CD4-positive, alpha-beta T cell (primary cell): ENCODE data around the gene CLIC4. TPM values are rescaled to one million over a fixed set of nuclear protein-coding genes. Genes with fewer than 3 reads are reported as not detected.

Experiments used
- ATAC-seq: fragments of 200-7000 bp; cut with Tn5 transposase; one replicate; pipeline ENCODE4 v1.10.0; 2022; ENCODE audit warnings: mild to moderate bottlenecking; ENCODE audit not compliant: poor library complexity
- CTCF ChIA-PET: fragments of 350-600 bp; sonication (Branson Sonifier 250); formaldehyde crosslinking; loops from one replicate; lab custom pipeline; 2021; ENCODE audit warnings: antibody characterized with exemption, inconsistent platforms; lab: Charles Lee
- POLR2A ChIA-PET: fragments of 350-600 bp; sonication (Branson Sonifier 250); formaldehyde crosslinking; loops from one replicate; lab custom pipeline; 2021; ENCODE audit warnings: antibody characterized with exemption, inconsistent platforms; lab: Charles Lee
- DNase-seq, 14 experiments: peaks; one replicate each; pipeline ENCODE4 v3.0.0-alpha.2; 2013 to 2020; ENCODE audit warnings: mixed read lengths in 2 of 14
- H3K27ac ChIP-seq, 2 donors: one replicate each; pipeline versions ENCODE4 v1.5.1 to v1.7.0; 2013; ENCODE audit warnings: low read length in 2 of 2, low read depth in 1 of 2, mild to moderate bottlenecking in 1 of 2
- H3K27me3 ChIP-seq, 2 experiments: 1 replicate in 1 of 2; 2 replicates in 1 of 2; pipeline versions ENCODE4 v1.6.1 to v1.7.0; 2013; ENCODE audit warnings: low read length in 2 of 2, control low read depth in 1 of 2, mild to moderate bottlenecking in 1 of 2, moderate library complexity in 1 of 2; ENCODE audit not compliant: insufficient read depth in 2 of 2, control insufficient read depth in 1 of 2
- H3K36me3 ChIP-seq: one replicate; pipeline ENCODE4 v1.6.1; 2013; ENCODE audit warnings: low read length, control low read depth; ENCODE audit not compliant: insufficient read depth
- H3K4me1 ChIP-seq: one replicate; pipeline ENCODE4 v1.6.1; 2013; ENCODE audit warnings: low read length, control low read depth; ENCODE audit not compliant: insufficient read depth
- H3K4me3 ChIP-seq: one replicate; pipeline ENCODE4 v1.5.1; 2013; ENCODE audit warnings: mild to moderate bottlenecking, low read length, moderate library complexity
- H3K9me3 ChIP-seq, 2 experiments: 1 replicate in 1 of 2; 2 replicates in 1 of 2; pipeline versions ENCODE4 v1.6.1 to v1.7.0; 2013; ENCODE audit warnings: low read length in 2 of 2, mild to moderate bottlenecking in 2 of 2, control low read depth in 1 of 2, moderate library complexity in 1 of 2; ENCODE audit not compliant: control insufficient read depth in 1 of 2, insufficient read depth in 1 of 2
- H3K27ac Mint-ChIP-seq: one replicate; pipeline ENCODE4 v1.8.0; 2020; ENCODE audit warnings: mixed read lengths
- H3K27me3 Mint-ChIP-seq: one replicate; pipeline ENCODE4 v1.8.0; 2021; ENCODE audit warnings: mixed read lengths
- H3K36me3 Mint-ChIP-seq: one replicate; pipeline ENCODE4 v1.8.0; 2021; ENCODE audit warnings: low read depth, mixed read lengths
- H3K4me1 Mint-ChIP-seq: one replicate; pipeline ENCODE4 v1.8.0; 2021; ENCODE audit warnings: low read depth, mixed read lengths
- H3K4me3 Mint-ChIP-seq: one replicate; pipeline ENCODE4 v1.8.0; 2020; ENCODE audit warnings: mild to moderate bottlenecking, mixed read lengths
- H3K9me3 Mint-ChIP-seq: one replicate; pipeline ENCODE4 v1.8.0; 2020; ENCODE audit warnings: mixed read lengths
- CTCF ChIP-seq: fragments of 200-600 bp; IDR thresholded peaks from one replicate; pipeline ENCODE4 v1.8.0; 2022; ENCODE audit warnings: antibody characterized with exemption, mild to moderate bottlenecking
- intact Hi-C, 2 experiments: fragments of 100-400 bp; cut with DNase I in 1 of 2; cut with micrococcal nuclease in 1 of 2; formaldehyde crosslinking; loops; one replicate each; pipeline versions ENCODE4 v1.15.1 to v1.9.0; 2023 to 2025; cut with DNase I, micrococcal nuclease
- total RNA-seq, 174 experiments: library from RNA in 2 of 174; stranded (reverse) in 2 of 174; gene quantifications; one replicate each; pipeline ENCODE4 v1.2.3 and lab custom pipeline; 2021 to 2026

The CLIC4 gene
- total RNA-seq, 2 experiments from 2014 or later, result 1.1 to 1.3 TPM

- Mint-ChIP-seq H3K27ac (no peak overlapping the region), H3K36me3 (no peaks in the 10 kb centered on the region), H3K9me3 (no peaks in the 10 kb centered on the region), H3K4me1 (no peaks in the 10 kb centered on the region), H3K27me3 (no peaks in the 10 kb centered on the region), H3K4me3 (no peak overlapping the region)
- ChIA-PET POLR2A (no interaction called here), CTCF (no interaction called here)
- H3K27ac ChIP-seq, result no peak overlapping the region
- H3K9me3 ChIP-seq, result no peaks in the 10 kb centered on the region
- intact Hi-C loops, result no loop called here
- ATAC-seq (no peak), DNase-seq (no peak)
- no peak overlapping the region for H3K4me3 ChIP-seq
- no peaks in the 10 kb centered on the region for H3K4me1 ChIP-seq
- TF ChIP-seq CTCF, result no peak
- no peaks in the 10 kb centered on the region for H3K27me3 ChIP-seq
- no peaks in the 10 kb centered on the region for H3K36me3 ChIP-seq
Observed at GRCh38 chr1:24763671-24764070, 18.4 kb downstream of the CLIC4 start.

GRCh38 chr1:24764439-24764838 is 19.2 kb downstream of the CLIC4 start:
- no peaks in the 10 kb centered on the region for H3K27me3 Mint-ChIP-seq
- Histone ChIP-seq H3K4me1 (no peaks in the 10 kb centered on the region), H3K4me3 (no peak overlapping the region), H3K36me3 (no peaks in the 10 kb centered on the region), H3K9me3 (no peaks in the 10 kb centered on the region), H3K27ac (no peak overlapping the region), H3K27me3 (no peaks in the 10 kb centered on the region)
- H3K36me3 Mint-ChIP-seq, result no peaks in the 10 kb centered on the region
- H3K4me1 Mint-ChIP-seq, result no peaks in the 10 kb centered on the region
- ATAC-seq, result no peak
- H3K4me3 Mint-ChIP-seq, result no peak overlapping the region
- no peak overlapping the region for H3K27ac Mint-ChIP-seq
- intact Hi-C loops, result no loop called here
- POLR2A ChIA-PET, result no interaction called here
- no peak for DNase-seq
- no peak for TF ChIP-seq CTCF
- H3K9me3 Mint-ChIP-seq, result no peaks in the 10 kb centered on the region
- CTCF ChIA-PET, result no interaction called here

GRCh38 chr1:24764848-24765247 is 19.6 kb downstream of the CLIC4 start:
- intact Hi-C loops, result no loop called here
- Histone ChIP-seq H3K4me1 (no peaks in the 10 kb centered on the region), H3K27ac (no peak overlapping the region), H3K36me3 (no peaks in the 10 kb centered on the region), H3K9me3 (no peaks in the 10 kb centered on the region), H3K27me3 (no peaks in the 10 kb centered on the region), H3K4me3 (no peak overlapping the region)
- Mint-ChIP-seq H3K27me3 (no peaks in the 10 kb centered on the region), H3K4me3 (no peak overlapping the region), H3K9me3 (no peaks in the 10 kb centered on the region), H3K27ac (no peak overlapping the region), H3K36me3 (no peaks in the 10 kb centered on the region), H3K4me1 (no peaks in the 10 kb centered on the region)
- no peak for TF ChIP-seq CTCF
- no peak for ATAC-seq
- no peak for DNase-seq
- ChIA-PET POLR2A (no interaction called here), CTCF (no interaction called here)
